GM18873 (cell line): Measurements from ENCODE around the gene MPPED1.

ENCODE experiments used
- ATAC-seq: cut with Tn5 transposase; IDR thresholded peaks from one replicate; pipeline ENCODE4 v1.9.1; 2021; ENCODE audit warnings: mild to moderate bottlenecking, moderate library complexity, moderate number of reproducible peaks; ENCODE audit not compliant: unreplicated experiment, low FRiP score

MPPED1 gene

DNA sequence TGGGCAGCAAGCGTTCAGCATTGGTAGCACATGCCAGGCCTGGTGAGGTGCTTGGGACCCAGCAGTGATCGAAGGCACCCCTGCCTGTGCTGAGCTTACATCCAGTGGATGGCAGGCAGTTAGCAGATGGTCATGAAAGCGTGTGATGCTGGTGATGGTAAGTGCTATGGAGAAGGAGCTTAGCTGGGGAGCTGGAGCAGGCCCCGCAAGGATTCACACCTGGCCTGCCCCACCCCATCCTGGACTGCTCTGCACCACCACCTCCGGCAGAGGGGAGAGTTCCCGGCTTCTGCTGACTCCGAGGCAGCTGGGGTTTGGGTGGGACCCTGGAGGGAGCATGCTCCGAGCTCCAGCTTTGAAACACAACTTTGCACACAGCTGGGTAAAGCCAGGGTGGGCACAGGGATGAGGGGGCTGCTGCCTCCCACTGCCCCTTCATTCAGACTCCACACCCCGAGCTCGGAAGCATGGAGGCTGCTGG lies 16.2 kb downstream of the MPPED1 start:
- ATAC-seq = no peak

DNA sequence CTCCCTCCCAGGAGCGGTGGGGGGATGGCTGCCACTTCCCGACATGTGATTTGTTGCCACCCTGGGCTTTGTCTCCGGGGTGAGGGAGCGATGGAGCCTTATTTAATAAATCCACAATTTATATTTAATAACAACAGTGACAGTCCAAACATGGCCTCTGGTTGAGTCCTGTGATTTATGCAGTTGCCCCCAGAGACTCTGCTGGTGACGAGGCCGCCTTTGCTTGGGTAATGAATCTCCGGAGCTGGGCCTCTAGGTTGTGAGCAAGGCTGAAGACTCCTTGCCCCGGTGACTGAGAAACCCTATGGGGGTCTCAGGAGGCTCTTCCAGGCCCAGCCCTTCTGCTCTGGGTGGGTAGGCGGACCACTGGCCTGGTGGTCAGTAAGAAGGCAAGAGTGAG lies 16.7 kb downstream of the MPPED1 start:
- no peak for ATAC-seq

DNA sequence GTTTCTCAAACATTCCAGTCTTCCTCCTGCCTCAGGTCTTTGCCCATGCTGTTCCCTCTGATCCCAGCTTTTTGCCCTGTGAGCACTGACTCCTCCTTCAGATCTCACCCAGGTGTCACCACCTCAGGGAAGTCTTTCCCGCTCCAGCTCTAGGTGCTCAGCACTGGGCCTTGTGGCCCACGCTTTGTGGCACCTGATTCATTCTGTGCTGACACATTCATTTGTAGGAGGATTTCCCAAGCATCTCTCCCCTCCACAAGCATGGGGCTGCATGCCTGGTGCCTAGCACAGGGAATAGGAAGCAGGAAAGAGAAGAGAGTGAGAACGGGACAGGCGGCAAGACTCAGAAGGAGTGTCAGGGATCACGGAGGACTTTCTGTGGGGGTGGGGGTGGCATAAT lies 17.6 kb downstream of the MPPED1 start:
- no peak for ATAC-seq

DNA sequence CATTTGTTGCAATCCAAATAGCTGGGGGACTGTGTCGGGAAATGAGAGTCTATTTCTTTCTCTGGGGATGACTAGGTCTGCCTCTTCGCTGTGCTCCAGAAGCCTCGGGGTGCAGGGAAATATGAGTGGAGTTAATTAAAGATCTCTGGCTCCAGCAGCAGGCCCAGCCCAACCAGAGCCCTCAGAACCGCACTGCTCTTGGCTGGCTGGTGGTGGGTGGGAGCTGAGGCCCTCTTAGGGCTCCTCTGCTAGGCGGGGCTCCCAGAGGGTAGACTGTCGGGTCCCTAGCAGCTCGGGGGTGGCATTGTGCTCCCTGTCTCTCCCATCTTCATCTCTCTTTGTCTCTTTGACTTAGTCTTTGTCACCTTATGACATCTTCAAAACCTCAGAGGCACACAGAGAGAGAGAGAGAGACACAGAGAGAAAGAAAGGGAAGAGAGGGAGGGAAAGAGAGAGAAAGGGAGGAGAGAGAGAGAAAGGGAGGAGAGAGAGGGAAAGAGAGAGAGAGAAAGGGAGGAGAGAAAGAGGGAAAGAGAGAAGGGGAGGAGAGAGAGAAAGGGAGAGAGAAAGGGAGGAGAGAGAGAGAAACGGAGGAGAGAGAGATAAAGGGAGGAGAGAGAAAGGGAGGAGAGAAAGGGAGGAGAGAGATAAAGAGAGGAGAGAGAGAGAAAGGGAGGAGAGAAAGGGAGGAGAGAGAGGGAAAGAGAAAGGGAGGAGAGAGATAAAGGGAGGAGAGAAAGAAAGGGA lies 20.2 kb downstream of the MPPED1 start:
- ATAC-seq = no peak

DNA sequence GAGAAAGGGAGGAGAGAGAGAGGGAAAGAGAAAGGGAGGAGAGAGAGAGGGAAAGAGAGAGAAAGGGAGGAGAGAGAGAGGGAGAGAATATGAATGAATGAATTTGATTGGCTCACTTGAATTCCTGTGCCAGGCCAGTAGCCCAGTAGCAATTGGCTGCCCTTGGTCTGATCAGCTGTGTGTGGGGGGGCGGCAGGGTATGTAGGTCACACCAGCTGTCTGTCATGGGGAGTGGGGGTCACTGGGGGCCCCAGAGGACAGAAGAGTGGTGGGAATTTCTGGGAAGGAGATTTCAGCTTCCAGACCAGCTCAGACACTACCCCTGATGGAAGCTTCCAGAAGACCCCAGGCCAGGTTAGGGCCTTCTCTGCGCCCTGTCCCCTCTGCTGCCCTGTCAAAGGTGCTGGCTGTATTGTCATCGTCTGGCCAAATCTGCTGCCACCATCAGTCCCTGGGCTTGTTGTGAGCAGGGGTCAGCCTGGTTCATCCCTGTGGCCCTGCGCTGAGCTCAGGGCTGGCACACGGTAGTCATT lies 21.1 kb downstream of the MPPED1 start:
- ATAC-seq = no peak

DNA sequence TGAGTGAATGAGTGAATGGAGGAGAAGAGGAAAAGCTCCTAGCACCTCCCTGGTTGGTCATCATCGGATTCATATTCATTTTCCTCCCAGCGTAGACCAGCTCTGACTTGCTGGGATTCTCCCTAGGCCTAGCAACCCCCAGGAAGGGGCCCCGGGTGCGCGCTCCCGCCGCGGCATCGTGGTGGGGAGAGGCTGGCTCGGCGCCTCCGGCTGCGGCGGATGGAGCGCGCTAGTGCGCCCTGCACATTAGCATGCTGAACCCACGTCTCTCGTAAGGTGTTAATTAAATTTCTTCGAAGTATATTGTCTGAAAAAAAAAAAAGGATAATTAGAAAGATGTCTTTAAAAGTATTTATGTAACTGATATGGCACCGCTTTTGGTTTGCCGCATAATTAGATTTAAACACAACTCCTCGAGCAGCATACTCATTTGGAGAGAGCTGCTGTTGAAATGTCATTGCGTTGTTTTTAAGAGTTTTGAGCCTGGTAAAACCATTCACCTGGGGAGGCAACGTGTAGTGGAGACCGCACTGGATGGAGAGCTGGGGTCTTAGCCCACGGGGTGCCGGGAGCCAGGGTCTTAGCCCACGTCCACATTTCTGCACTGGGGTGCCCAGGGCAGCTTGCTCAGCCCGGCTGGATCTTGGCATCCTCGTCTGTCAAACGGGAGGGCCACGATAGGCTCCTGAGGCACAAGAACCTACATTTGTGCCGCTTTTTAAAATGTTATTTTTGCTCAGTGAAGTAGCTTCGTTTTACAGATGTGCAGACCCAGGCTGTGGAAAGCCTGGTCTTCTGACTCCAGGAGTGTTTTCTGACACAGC lies 21.8 kb downstream of the MPPED1 start:
- no peak for ATAC-seq

DNA sequence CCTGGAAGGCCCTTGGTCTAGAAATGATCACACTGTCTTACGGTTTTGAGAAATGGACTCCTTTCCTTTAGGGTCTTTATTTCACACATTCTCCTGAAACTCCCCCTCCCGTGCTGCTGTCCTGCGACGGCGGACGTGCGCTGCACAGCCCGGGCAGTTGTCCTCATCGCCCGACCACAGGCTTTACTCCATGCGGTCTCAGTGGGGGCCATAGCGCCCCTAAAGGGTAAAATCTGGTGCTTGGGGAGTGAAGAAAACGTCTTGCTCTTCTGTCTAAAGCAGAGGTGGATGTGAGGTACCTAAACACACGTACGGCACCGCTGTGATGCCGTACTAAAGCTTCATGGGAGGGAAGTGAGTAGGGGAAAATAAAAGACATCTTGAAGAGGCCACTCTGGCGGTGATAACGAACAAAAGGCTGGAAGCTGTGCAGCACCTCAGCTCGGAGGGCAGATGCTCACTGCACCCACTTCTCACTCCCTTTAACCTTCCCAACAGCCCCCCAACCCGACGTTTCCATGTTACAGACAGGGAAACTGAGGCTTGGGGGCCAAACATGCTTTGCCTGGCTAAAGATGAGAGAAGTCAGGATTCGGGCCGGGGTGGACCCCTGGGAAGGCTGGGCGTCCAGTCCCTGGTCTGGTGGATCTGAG lies 22.6 kb downstream of the MPPED1 start:
- no peak for ATAC-seq

DNA sequence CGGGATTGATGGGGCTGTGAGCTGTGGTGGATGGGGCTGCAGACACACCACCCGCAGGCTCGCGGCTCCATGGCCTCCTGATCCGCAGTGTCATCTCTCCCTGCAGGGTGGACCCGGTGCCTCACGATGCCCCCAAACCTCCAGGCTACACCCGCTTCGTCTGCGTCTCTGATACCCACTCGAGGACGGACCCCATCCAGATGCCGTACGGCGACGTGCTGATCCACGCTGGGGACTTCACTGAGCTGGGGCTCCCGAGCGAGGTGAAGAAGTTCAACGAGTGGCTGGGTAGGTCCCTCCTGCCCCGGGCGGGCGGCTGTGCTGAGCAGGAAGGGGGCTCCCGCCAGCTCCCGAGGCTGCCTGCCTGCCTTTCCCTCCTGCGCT lies 23.1 kb downstream of the MPPED1 start:
- no peak for ATAC-seq

DNA sequence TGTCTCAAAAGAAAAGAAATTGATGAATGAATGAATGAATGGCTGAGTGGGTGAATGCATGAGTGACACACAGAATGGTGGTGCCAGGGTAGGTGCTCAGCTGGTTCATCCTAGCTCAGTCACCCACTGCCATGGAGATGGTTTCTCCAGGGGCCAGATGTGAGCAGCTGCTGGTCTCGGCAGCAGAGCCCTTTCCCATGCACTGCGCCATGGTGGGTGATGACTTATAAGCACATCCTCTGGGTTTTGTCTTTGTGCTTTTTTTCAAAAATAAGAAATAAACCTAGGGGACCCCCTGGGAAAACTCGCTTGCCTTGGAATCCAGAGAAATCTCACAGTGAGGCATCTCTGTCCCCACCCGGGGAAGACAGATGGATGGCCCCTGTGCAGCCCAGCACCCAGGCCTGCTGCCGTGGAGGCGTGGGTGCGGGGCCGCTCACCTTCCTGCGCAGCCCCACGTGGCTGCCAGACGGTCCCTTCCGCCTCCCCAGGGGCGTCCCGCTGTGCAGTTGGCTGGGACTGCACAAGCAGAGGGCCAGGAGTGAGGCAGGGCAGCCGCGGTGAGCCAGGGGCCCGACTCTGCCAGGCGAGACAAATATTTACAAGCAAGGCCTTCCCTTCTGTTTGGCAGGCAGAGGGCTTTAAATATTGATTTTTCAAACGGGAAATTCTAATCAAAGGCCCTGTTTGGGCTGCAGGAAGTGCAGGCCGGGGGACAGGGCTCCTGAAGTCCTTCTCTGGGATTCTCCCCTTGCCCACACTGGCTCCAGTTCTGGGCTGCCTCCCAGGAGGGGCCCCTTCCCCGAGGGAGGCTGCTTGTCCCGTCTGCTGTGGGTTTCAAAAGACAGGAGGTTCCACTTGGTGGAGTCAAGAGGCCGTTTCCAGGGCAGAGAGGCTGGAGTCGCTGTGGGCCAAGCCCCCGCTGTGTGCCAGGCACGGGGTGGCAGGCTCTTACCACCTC lies 24.3 kb downstream of the MPPED1 start:
- no peak for ATAC-seq

DNA sequence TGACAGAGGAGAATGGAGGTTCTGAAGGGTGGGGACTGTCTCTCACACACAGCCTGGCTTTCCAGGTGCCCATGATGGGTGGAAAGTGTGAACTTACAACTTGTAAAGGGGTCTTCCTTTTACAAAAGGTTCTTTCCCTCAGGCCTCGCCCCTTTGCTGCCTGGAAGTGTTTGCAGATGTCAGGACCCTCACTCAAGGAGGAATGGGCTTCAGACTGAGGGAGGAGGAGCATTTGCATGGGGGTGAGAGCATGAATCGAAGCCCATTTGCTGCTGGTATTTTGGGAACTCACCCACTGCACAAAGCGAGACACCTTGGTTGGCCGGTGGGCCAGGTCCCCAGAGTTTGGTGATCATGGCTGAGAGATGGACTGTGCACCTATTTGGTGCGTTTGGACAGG lies 25.1 kb downstream of the MPPED1 start:
- ATAC-seq = no peak

DNA sequence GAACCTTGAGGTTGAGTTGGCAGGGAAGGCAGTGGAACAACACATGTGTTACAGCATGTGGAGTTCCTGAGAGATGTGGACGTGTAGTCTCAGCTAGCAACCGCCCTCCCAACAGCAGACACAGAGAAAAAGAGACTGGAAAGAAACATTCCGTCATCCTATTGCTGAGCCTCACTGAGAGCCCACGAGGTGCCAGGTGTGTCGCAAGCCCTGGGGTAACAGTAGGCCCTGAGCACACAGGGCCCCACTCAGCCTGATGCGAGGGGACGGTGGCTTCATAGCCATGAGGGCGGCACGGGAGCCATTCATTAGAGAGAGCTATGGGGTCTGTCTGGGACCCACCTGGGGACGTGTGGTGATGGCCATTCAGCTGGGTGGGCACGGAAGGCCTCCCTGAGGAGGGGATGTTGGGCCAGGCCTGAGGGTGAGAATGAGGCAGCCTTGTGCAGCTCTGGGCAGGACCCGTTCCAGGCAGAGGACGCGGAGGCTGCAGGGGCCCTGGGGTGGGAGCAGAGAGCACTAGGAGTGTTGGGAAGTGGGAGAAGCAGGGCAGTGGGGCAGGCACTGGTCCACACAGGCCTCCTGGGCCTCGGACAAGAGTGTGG lies 26.2 kb downstream of the MPPED1 start:
- no peak for ATAC-seq

DNA sequence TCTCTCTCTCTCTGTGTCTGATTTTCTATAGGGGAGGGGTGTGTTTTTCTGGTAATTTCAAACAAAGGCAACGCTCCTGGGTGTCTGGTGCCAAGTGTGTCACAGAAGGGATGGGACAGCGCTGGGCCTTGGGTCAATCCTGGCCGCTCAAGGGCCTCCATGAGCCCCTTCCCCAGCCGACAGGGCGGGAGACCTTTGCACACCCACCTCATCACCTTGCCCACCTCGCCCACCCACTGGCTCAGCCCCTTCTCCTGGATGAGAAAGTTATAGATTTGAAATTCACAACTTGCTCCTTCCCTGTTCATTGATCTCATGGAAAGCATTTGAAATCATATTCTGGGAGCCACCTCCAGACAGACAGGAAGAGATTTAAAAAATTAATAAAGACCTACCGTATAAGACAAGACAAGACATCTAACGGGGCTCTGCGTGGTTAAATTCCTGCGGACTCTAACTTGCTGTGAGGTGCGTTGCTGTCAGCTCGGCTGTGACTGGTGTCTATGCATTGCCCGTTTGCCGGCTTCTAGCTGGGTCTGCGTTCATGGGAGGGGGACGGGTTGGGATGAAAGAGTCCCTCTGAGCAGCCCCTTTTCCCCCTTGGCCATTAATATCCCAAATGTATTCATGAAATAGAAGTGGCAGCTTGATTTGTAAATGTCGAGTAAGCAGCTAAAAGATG lies 27.0 kb downstream of the MPPED1 start:
- no peak for ATAC-seq

DNA sequence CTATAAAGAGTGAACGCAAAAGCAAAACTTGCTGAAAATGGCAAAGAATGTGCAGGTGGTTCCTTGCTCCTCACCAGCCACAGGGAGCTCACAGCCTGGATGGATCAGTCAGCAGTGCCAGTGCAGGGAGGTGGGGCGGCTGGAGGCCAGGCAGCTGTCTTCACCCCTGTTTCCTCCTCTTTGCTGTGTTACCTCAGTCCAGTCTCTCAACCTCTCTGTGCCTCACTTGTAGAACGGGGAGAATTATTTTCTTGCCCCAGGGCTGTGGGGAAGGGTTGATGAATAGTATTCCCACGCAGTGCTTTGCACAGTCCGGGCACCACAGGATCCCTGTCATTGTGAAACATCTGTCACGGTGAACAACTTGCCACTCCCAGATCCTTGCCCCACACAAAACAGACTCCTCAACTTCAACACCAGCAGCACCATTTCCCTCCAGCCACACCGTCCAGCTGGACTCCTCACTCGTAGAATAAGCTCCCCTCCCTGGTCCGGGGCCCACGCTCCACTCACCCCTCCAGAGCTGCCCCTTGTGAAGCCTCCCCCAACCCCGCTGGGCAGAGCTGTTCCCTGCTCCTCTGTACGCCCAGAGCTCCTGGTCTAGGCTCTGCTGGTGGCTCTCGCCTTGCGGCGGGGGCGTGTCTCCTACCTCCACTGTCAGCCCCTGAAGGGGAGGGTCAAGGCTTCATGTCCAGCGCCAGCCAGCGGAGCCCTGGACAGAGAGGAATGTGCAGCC lies 27.7 kb downstream of the MPPED1 start:
- ATAC-seq = no peak

DNA sequence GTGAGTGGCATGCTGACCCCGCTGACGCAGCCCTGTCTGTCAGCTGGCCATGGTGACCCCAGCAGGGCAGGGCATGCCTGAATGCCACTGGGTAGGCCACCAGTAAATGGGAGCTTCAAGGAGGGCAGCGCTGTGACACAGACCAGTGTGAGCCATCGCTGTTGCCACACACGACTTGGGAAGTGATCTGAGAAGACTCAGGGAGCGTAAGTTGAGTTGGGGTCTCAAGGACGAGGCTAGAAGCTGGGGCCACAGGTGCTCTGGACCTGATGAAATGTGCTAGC lies 28.2 kb downstream of the MPPED1 start:
- ATAC-seq = no peak

DNA sequence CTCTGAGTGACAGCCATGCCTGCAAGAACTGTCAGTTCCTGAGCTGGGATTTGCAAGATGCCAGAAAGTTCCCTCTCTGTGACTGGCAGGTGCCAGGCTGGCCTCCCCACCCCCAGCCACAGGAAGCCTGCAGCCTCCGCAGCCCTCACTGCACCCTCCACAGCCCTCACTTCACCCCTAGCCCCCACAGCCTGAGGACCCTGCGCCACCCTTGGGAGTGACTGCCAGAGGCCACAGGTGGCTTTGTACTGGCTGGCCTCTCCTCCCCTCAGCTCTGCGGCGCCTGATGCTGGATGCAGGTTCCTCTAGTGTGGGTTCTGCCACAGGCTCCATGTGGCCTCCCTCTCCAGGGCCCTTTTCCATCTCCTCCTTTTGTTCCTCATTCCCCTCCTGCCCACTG lies 28.7 kb downstream of the MPPED1 start:
- no peak for ATAC-seq

DNA sequence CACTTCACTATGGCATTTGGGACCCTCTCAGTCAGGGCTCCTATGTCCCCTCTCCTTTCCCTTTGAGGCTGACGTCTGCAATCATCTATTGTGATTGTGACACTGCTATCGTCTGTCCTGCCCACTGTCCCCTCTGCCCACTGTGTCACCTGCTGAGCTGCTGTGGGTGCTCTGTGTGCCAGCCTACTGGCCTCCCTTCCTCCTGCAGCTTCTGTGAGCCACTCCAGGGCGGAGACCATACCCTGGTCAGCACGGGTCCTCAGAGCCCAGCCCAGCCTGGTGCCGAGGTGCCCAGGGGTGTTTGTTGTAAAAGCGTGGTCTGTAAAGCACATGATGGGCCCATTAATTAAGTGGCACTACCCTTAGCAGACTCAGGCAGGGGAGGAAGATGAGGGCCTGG lies 29.4 kb downstream of the MPPED1 start:
- no peak for ATAC-seq

DNA sequence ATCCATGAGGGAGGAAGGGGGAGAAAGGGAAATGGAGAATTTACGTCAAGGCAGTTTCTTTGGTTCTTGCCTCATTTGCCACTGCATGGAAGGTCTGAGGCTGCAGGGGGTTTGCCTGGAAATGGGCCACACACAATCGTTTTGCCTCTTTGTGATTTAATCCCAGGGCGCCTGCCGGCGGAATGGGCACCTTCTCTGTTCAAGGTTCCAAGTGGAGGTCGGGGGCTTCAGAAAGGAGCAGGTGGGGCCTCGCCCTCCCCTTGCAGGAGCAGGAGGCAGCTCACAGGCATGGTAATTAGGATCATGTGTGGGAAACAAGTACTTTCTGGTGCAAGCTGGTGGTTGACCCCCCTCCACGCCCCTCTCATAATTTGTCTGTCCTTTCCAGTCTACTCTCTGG lies 29.9 kb downstream of the MPPED1 start:
- ATAC-seq = no peak

DNA sequence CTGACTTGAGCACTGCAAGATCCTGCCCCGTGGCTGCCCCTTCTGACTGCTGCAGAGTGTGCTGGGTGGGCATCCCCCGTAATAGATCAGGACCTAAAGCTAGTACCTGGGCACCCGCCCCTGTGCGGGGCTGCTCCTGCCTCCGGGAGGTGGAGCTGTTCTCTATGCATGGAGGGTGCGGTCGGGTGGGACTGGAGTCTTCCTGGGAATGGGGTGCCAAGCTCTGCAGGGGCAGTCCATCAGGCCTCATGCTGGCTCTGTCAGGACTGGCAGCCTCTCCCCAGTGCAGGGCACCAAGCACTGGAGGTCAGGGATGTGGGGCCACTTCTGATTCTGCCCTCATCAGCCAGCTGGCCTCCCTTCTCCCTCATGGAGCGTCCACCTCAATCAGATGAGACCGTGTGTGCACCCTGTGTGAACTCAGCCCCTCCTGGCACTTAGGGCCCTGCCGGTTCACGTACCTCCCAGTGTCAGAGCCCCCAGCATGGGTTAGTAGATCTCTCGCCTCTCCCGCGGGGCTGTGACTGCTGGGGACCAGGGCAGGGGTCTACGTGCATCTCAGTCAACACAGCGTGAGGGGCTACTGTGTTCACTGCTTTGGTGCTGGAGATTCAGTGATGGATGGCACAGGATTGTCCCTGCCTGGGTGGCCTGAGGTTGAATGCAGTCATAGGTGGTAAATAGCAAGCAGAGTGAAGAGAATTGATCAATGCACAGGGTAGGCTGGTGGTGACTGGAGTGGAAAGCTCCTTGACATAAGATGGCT lies 30.8 kb downstream of the MPPED1 start:
- ATAC-seq = no peak
